Activated CD8-positive, alpha-beta T cell treated with anti-CD3 and anti-CD28 coated beads, Interleukin-2, amount 10 ng/mL, durations not matched to agents 7 days and 5 days (primary cell): ENCODE measurements around the gene DPYD. TPM values are rescaled to one million over a fixed set of nuclear protein-coding genes. Genes with fewer than 3 reads are reported as not detected.
A peak's percentile ranks its signal among the peaks of the same experiment; 100 is the strongest.

Experiments used
- ATAC-seq: fragments of 150-1000 bp; cut with Tn5 transposase; one replicate; pipeline ENCODE4 v1.10.0; 2021; ENCODE audit warnings: moderate library complexity
- CTCF ChIA-PET: fragments of 350-600 bp; sonication (Branson Sonifier 250); formaldehyde crosslinking; loops from one replicate; lab custom pipeline; 2021; ENCODE audit warnings: antibody characterized with exemption; lab: Charles Lee
- POLR2A ChIA-PET: fragments of 350-600 bp; sonication (Branson Sonifier 250); formaldehyde crosslinking; loops from one replicate; lab custom pipeline; 2021; ENCODE audit warnings: antibody characterized with exemption; lab: Charles Lee
- DNase-seq: peaks from one replicate; pipeline ENCODE4 v3.0.0-alpha.2; 2020
- H3K27ac Mint-ChIP-seq: one replicate; pipeline ENCODE4 v1.8.0; 2021; ENCODE audit warnings: mild to moderate bottlenecking, mixed read lengths
- H3K27me3 Mint-ChIP-seq: one replicate; pipeline ENCODE4 v1.8.0; 2021; ENCODE audit warnings: low read depth, mixed read lengths
- H3K36me3 Mint-ChIP-seq: one replicate; pipeline ENCODE4 v1.8.0; 2021; ENCODE audit warnings: low read depth, mixed read lengths
- H3K4me1 Mint-ChIP-seq: one replicate; pipeline ENCODE4 v1.8.0; 2021; ENCODE audit warnings: low read depth, mixed read lengths
- H3K4me3 Mint-ChIP-seq: one replicate; pipeline ENCODE4 v1.8.0; 2021; ENCODE audit warnings: mild to moderate bottlenecking, mixed read lengths
- H3K9me3 Mint-ChIP-seq: one replicate; pipeline ENCODE4 v1.8.0; 2022; ENCODE audit warnings: mixed read lengths; ENCODE audit not compliant: insufficient read depth
- total RNA-seq, 2 experiments: library from RNA; stranded (reverse); gene quantifications; one replicate each; pipeline ENCODE4 v1.2.3, GENCODE V29; 2021

The DPYD gene
- total RNA-seq, 2 experiments from 2014 or later, result 41.1 to 43.3 TPM

- no peak for DNase-seq
- Mint-ChIP-seq H3K36me3 (no peaks in the 10 kb centered on the region), H3K27ac (no peak overlapping the region), H3K4me3 (no peak overlapping the region), H3K27me3 (peaks cover 3% of the 10 kb centered on the region), H3K9me3 (no peaks in the 10 kb centered on the region), H3K4me1 (peaks cover 31% of the 10 kb centered on the region)
- ChIA-PET POLR2A (no interaction called here), CTCF (interaction anchor here (1.0 kb wide), 1 partner anchor 25 kb away, joined by 3 read pairs; no protein-coding TSS in a partner anchor)
- no peak for ATAC-seq
These were observed 4.3 kb upstream of the DPYD start for GRCh38 chr1:97925151-97925550.

GRCh38 chr1:97923811-97924210 is 3.0 kb upstream of the DPYD start:
- Mint-ChIP-seq H3K4me3 (no peak overlapping the region), H3K36me3 (peaks cover 3% of the 10 kb centered on the region), H3K27me3 (peaks cover 2% of the 10 kb centered on the region), H3K9me3 (no peaks in the 10 kb centered on the region), H3K27ac (no peak overlapping the region), H3K4me1 (peaks cover 35% of the 10 kb centered on the region)
- CTCF ChIA-PET, result no interaction called here
- ATAC-seq, result no peak
- POLR2A ChIA-PET, result no interaction called here
- no peak for DNase-seq

DNA sequence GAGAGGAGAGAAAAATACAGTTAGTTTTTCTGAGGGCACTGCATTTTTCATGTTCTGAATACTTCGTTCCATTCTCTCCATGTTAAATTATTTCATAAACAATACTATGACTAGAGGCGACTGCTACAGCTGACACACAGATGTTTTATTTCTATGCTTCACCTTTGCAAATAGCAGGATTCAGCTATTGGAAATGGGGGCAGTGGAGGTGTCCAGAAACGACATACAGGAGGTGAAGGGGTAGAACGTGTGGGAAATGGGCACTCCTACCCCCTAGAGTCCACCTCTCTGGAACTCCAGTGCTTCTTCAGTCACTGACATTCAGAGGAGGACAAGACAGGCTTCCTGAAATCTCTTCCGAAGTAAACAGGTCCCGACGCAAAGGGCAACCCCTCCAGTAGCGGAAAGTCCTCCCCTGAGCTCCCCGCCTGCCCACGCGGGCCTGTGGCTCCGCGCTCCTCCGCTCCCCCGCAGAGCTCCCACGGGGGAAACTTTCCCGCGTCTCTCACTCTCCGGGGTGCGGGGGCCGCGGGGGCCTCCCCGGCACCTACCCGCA is 480 bp downstream of the DPYD start:
- ATAC-seq (peak; percentile 56), DNase-seq (no peak)
- CTCF ChIA-PET, result interaction anchor here (0.6 to 2.0 kb wide), 4 partner anchors 10 to 889 kb away, joined by 3 to 7 read pairs (median 4); no protein-coding TSS in a partner anchor
- Mint-ChIP-seq H3K4me1 (peaks cover 48% of the 10 kb centered on the region), H3K27me3 (no peaks in the 10 kb centered on the region), H3K27ac (peak overlapping the region; percentile 95), H3K36me3 (peaks cover 16% of the 10 kb centered on the region), H3K4me3 (peak overlapping the region; percentile 92), H3K9me3 (no peaks in the 10 kb centered on the region)
- POLR2A ChIA-PET, result interaction anchor here (0.6 to 2.3 kb wide), 11 partner anchors 9 to 128 kb away, joined by 3 to 11 read pairs (median 4); no protein-coding TSS in a partner anchor

- ATAC-seq, result no peak
- H3K9me3 Mint-ChIP-seq, result no peaks in the 10 kb centered on the region
- CTCF ChIA-PET, result interaction anchor here (1.1 to 2.0 kb wide), 5 partner anchors 9 to 21 kb away, joined by 3 to 7 read pairs (median 4); no protein-coding TSS in a partner anchor
- peak overlapping the region; percentile 92 for H3K4me3 Mint-ChIP-seq
- no peak for DNase-seq
- H3K36me3 Mint-ChIP-seq, result peaks cover 16% of the 10 kb centered on the region
- H3K4me1 Mint-ChIP-seq, result peaks cover 44% of the 10 kb centered on the region
- no peaks in the 10 kb centered on the region for H3K27me3 Mint-ChIP-seq
- H3K27ac Mint-ChIP-seq, result peak overlapping the region; percentile 95
- POLR2A ChIA-PET, result interaction anchor here (0.6 to 2.3 kb wide), 9 partner anchors 8 to 129 kb away, joined by 3 to 11 read pairs (median 4); no protein-coding TSS in a partner anchor
These were observed 1.1 kb downstream of the DPYD start for GRCh38 chr1:97919585-97920261.

GRCh38 chr1:97918961-97919360 is 1.9 kb downstream of the DPYD start:
- CTCF ChIA-PET, result interaction anchor here (1.1 to 1.4 kb wide), 6 partner anchors 9 to 123 kb away, joined by 3 to 5 read pairs (median 3); no protein-coding TSS in a partner anchor
- H3K27me3 Mint-ChIP-seq, result no peaks in the 10 kb centered on the region

DNA sequence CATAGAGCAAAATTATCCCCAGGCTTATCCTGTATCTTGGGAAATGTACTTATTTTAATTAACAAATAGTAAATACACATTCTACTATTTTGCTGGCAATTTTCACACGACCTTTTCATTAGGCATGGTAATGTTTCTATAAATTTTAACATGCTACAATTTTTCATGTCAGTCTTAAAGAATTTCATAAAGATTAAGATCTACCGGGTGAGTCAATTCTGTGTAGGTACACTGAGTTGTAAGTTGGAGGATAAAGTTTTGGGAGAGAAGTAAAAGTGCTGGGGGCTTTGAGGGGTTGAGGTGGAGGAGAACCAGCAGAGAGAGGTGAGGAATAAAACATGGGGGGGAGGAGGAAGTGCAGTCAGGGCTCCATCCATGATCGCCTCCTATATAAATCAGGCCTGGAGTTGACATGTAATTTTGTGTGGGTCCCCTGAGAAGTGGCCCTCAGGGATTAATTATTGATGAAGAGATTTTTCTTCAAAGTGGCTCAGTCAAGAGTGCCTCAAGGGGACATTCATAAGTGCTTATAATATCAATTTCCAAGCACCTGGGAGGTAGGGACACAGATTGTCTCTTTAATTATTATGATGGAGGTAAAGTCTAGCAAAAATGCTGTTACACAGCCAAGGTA is 7.2 kb downstream of the DPYD start:
- POLR2A ChIA-PET, result no interaction called here
- CTCF ChIA-PET, result no interaction called here
- Mint-ChIP-seq H3K36me3 (peaks cover 21% of the 10 kb centered on the region), H3K4me3 (no peak overlapping the region), H3K9me3 (no peaks in the 10 kb centered on the region), H3K27me3 (no peaks in the 10 kb centered on the region), H3K4me1 (peaks cover 49% of the 10 kb centered on the region), H3K27ac (no peak overlapping the region)
- no peak for ATAC-seq
- no peak for DNase-seq

More at GRCh38 chr1:97918961-97919360, 1.9 kb downstream of the DPYD start:
- no peak for ATAC-seq
- Mint-ChIP-seq H3K9me3 (no peaks in the 10 kb centered on the region), H3K4me1 (peaks cover 49% of the 10 kb centered on the region), H3K36me3 (peaks cover 18% of the 10 kb centered on the region), H3K27ac (peak overlapping the region; percentile 30), H3K4me3 (peak overlapping the region; percentile 92)
- no peak for DNase-seq
- POLR2A ChIA-PET, result no interaction called here

- POLR2A ChIA-PET, result interaction anchor here (1.1 kb wide), 1 partner anchor 9 kb away, joined by 6 read pairs; the partner anchor contains the start of gene DPYD
- ATAC-seq, result peak; percentile 70
These were observed 9.3 kb downstream of the DPYD start for GRCh38 chr1:97911266-97912215.

DNA sequence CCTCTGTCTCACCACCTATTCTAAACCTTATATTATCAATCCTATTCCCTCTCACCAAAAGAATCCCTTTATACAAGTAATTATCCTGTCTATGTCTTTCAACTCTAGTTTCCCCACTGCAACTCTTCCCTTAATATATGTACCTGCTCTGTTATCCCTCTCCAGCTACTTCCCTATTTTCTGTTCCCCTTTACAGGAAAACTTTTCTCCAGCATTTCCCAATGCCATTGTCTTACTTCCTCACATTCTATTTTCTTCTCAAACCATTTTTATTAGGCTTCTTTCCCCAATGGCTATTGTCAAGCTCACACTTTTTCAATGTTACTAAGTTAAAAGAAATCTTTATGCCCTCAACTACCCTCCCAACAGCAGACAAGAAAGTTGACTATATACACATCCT is 11.6 kb downstream of the DPYD start:
- H3K4me1 Mint-ChIP-seq, result peaks cover 23% of the 10 kb centered on the region
- DNase-seq, result no peak
- ChIA-PET POLR2A (no interaction called here), CTCF (interaction anchor here (1.6 kb wide), 2 partner anchors 9 to 10 kb away, joined by 5 read pairs; no protein-coding TSS in a partner anchor)
- H3K4me3 Mint-ChIP-seq, result no peak overlapping the region
- peaks cover 7% of the 10 kb centered on the region for H3K36me3 Mint-ChIP-seq
- H3K27ac Mint-ChIP-seq, result no peak overlapping the region
- ATAC-seq, result no peak
- H3K9me3 Mint-ChIP-seq, result no peaks in the 10 kb centered on the region
- H3K27me3 Mint-ChIP-seq, result no peaks in the 10 kb centered on the region

More at GRCh38 chr1:97911266-97912215, 9.3 kb downstream of the DPYD start:
- no peak overlapping the region for H3K27ac Mint-ChIP-seq
- no peaks in the 10 kb centered on the region for H3K9me3 Mint-ChIP-seq
- peaks cover 31% of the 10 kb centered on the region for H3K4me1 Mint-ChIP-seq
- CTCF ChIA-PET, result interaction anchor here (0.5 to 2.6 kb wide), 2 partner anchors 9 to 1363 kb away, joined by 3 to 7 read pairs; partner anchors contain the start of gene DPYD
- no peaks in the 10 kb centered on the region for H3K27me3 Mint-ChIP-seq
- no peak overlapping the region for H3K4me3 Mint-ChIP-seq
- H3K36me3 Mint-ChIP-seq, result peaks cover 14% of the 10 kb centered on the region
- no peak for DNase-seq

DNA sequence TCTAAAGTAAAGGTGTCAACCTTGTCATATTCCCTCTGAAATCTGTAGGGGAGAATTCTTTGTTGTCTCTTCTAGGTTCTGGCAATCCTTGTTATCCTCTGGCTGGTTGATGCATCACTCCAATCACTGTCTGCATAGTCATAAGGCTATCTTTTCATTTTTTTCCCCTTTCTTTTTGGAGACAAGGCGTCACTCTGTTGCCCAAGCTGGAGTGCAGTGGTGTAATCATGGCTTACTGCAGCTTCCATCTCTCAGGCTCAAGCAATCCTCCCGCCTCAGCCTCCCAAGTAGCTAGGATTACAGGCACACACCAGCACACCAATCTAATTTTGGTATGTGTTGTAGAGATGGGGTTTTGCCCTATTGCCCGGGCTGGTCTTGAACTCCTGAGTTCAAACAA is 12.9 kb downstream of the DPYD start:
- CTCF ChIA-PET, result no interaction called here
- POLR2A ChIA-PET, result no interaction called here
- no peak for DNase-seq
- Mint-ChIP-seq H3K27ac (no peak overlapping the region), H3K27me3 (no peaks in the 10 kb centered on the region), H3K4me3 (no peak overlapping the region), H3K9me3 (no peaks in the 10 kb centered on the region), H3K36me3 (peaks cover under 1% of the 10 kb centered on the region), H3K4me1 (peaks cover 23% of the 10 kb centered on the region)
- no peak for ATAC-seq

- peaks cover 17% of the 10 kb centered on the region for H3K4me1 Mint-ChIP-seq
- no peaks in the 10 kb centered on the region for H3K27me3 Mint-ChIP-seq
- no peak for DNase-seq
- CTCF ChIA-PET, result no interaction called here
- no peak overlapping the region for H3K27ac Mint-ChIP-seq
- peaks cover 4% of the 10 kb centered on the region for H3K36me3 Mint-ChIP-seq
- POLR2A ChIA-PET, result interaction anchor here (0.6 kb wide), 1 partner anchor 13 kb away, joined by 3 read pairs; no protein-coding TSS in a partner anchor
- H3K9me3 Mint-ChIP-seq, result no peaks in the 10 kb centered on the region
- no peak for ATAC-seq
- no peak overlapping the region for H3K4me3 Mint-ChIP-seq
These were observed 14.1 kb downstream of the DPYD start for GRCh38 chr1:97906567-97907241.
